IPS-18c (cell line): ENCODE data around the gene STAC3.
A peak's percentile ranks its signal among the peaks of the same experiment; 100 is the strongest.

Experiments used
- H3K4me3 ChIP-seq: 2 replicates; pipeline ENCODE4 v1.7.0; 2013; ENCODE audit warnings: low read depth, mild to moderate bottlenecking, low read length, moderate library complexity; ENCODE audit not compliant: insufficient read depth
- H3K9me3 ChIP-seq: one replicate; pipeline ENCODE4 v1.6.1; 2013; ENCODE audit warnings: mild to moderate bottlenecking, low read length, moderate library complexity; ENCODE audit not compliant: control insufficient read depth, insufficient read depth

STAC3 gene

GRCh38 chr12:57229634-57230380 lies 21.2 kb downstream of the STAC3 start, which contains the start of gene SHMT2:
Gene SHMT2, plus strand, starts transcription at chr12:57229711. Its CDS starts 68 bp downstream, at chr12:57229779.
- Histone ChIP-seq H3K9me3 (no peaks in the 10 kb centered on the region), H3K4me3 (peak within 1 kb of the TSS; percentile 86)

GRCh38 chr12:57229046-57229633 lies 21.8 kb downstream of the STAC3 start:
- Histone ChIP-seq H3K4me3 (no peak overlapping the region; the same call in 1 of the 2 replicates), H3K9me3 (peaks cover 2% of the 10 kb centered on the region)

- peaks cover 4% of the 10 kb centered on the region for H3K9me3 ChIP-seq
- H3K4me3 ChIP-seq, result peak overlapping the region; percentile 53
Measured at GRCh38 chr12:57227315-57228115, 23.5 kb downstream of the STAC3 start.

- peaks cover 4% of the 10 kb centered on the region for H3K9me3 ChIP-seq
- peak overlapping the region; percentile 53 for H3K4me3 ChIP-seq
Measured at GRCh38 chr12:57226588-57227314, 24.2 kb downstream of the STAC3 start.

GRCh38 chr12:57225680-57226210 lies 25.2 kb downstream of the STAC3 start:
- no peak overlapping the region; the same call in none of the 2 replicates for H3K4me3 ChIP-seq

GRCh38 chr12:57224973-57225679 lies 25.9 kb downstream of the STAC3 start:
- Histone ChIP-seq H3K4me3 (no peak overlapping the region), H3K9me3 (peaks cover 4% of the 10 kb centered on the region)

More at GRCh38 chr12:57225680-57226210, 25.2 kb downstream of the STAC3 start:
- peaks cover 4% of the 10 kb centered on the region for H3K9me3 ChIP-seq

- peaks cover 4% of the 10 kb centered on the region for H3K9me3 ChIP-seq
- no peak overlapping the region for H3K4me3 ChIP-seq
Measured at GRCh38 chr12:57224278-57224972, 26.6 kb downstream of the STAC3 start.

GRCh38 chr12:57223191-57224165 lies 27.5 kb downstream of the STAC3 start:
- no peak overlapping the region for H3K4me3 ChIP-seq
- peaks cover 4% of the 10 kb centered on the region for H3K9me3 ChIP-seq

- H3K4me3 ChIP-seq, result no peak overlapping the region
- peaks cover 6% of the 10 kb centered on the region for H3K9me3 ChIP-seq
Measured at GRCh38 chr12:57222286-57223190, 28.4 kb downstream of the STAC3 start.

- Histone ChIP-seq H3K4me3 (peak overlapping the region; percentile 20; the same call in 1 of the 2 replicates), H3K9me3 (peaks cover 6% of the 10 kb centered on the region)
Measured at GRCh38 chr12:57221169-57221917, 29.6 kb downstream of the STAC3 start.

- Histone ChIP-seq H3K9me3 (peaks cover 6% of the 10 kb centered on the region), H3K4me3 (no peak overlapping the region)
Measured at GRCh38 chr12:57220770-57221168, 30.2 kb downstream of the STAC3 start.

GRCh38 chr12:57219993-57220754 lies 30.8 kb downstream of the STAC3 start:
- Histone ChIP-seq H3K9me3 (peaks cover 6% of the 10 kb centered on the region), H3K4me3 (peak overlapping the region; percentile 38; the same call in 1 of the 2 replicates)
